Measurements from ENCODE around the gene CIAPIN1.
"Not testable (repeated sequence)": the region's sequence is repeated elsewhere in the genome, so short reads cannot be mapped to it uniquely, and the experiment has no call there.

Gene CIAPIN1

DNA sequence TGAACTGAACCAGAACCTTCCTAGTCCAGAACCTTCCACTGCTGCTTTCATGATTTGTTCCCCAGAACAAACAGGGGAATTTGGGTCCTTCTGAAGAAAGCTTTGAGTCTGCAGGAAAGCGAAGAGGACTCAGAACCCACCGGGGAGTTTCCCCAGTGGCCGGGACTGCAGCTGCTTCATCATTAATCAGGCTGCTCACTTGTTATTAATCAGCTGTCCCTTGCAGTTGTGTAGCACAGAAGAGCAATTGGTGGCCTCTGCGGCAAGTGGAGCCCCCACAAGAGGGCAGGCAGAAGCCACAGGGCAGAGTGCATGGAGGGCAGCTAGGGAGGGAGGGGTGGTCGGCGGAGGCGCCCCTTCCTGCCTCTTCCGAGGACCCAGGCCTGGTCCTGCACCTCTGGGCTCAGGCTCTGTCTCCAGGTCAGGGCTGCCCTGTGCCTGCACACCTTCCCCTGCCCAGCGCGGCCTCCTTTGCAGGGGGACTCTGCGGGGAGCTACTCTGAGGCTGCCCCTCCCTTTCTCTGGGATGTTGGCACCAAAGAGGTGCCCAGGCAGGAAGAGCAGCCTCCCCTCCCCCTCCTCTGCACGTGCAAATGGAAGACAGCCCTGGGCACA is 35.7 kb downstream of the CIAPIN1 start:
- H3K27ac ChIP-seq (ENCODE audit: low read length): no peak overlapping the region
- H3K36me3 ChIP-seq (ENCODE audit: control insufficient read depth, low read depth, low read length): no peaks in the 10 kb centered on the region
- no peak overlapping the region for H3K4me3 ChIP-seq (ENCODE audit: low read length)
- H3K9me3 ChIP-seq (ENCODE audit: control insufficient read depth, low read depth, low read length): no peaks in the 10 kb centered on the region
- H3K4me1 ChIP-seq (ENCODE audit: control insufficient read depth, low read depth, low read length): no peaks in the 10 kb centered on the region
- H3K9ac ChIP-seq (ENCODE audit: low read length): no peak overlapping the region
- H3K27me3 ChIP-seq (ENCODE audit: control insufficient read depth, insufficient read depth, low read length): no peaks in the 10 kb centered on the region

DNA sequence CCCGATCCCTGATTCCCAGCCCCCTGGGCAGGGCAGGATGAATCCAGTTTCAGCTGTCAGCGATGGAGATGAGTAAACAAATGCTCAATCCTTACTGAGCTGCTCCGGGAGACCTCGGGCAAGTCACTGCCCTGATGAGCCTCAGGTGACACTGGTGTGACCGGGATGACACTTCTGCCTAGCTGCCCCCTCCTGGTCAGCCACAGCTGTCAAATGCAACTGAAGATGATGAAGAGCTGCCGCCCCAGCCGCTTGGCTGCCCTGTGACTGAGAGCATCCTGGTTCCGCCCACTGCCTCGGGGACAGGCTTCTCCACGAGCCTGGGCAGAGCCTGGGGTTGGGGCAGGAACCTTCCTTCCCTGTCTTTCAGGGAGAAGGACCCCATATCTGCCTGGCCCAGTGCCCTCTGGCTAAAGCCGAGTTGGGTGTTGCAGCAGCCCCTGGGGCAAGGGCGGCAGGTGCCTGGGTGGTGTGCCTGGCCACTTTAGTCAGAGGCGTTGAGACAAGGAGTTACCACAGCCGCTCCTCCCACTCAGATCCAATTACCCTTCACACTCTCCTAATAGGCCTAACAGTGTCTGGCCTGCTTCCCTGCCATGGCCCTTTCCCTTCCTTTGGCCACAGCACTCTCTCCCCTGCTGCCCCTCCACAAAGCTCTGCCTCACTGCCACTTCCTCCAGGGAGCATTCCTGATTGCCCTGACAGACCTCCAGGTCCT is 37.2 kb downstream of the CIAPIN1 start:
- no peaks in the 10 kb centered on the region for H3K27me3 ChIP-seq (ENCODE audit: control insufficient read depth, insufficient read depth, low read length)

GRCh38 chr16:57409065-57409464 is 38.1 kb downstream of the CIAPIN1 start:
- H3K36me3 ChIP-seq (ENCODE audit: control insufficient read depth, low read depth, low read length): no peaks in the 10 kb centered on the region
- no peak overlapping the region for H3K27ac ChIP-seq (ENCODE audit: low read length)
- H3K4me3 ChIP-seq (ENCODE audit: low read length): no peak overlapping the region
- no peaks in the 10 kb centered on the region for H3K4me1 ChIP-seq (ENCODE audit: control insufficient read depth, low read depth, low read length)
- no peak overlapping the region for H3K9ac ChIP-seq (ENCODE audit: low read length)
- no peaks in the 10 kb centered on the region for H3K27me3 ChIP-seq (ENCODE audit: control insufficient read depth, insufficient read depth, low read length)
- H3K9me3 ChIP-seq (ENCODE audit: control insufficient read depth, low read depth, low read length): no peaks in the 10 kb centered on the region

More for the DNA sequence above, 37.2 kb downstream of the CIAPIN1 start:
- Histone ChIP-seq H3K27ac (ENCODE audit: low read length) (no peak overlapping the region), H3K4me3 (ENCODE audit: low read length) (no peak overlapping the region), H3K9ac (ENCODE audit: low read length) (no peak overlapping the region), H3K36me3 (ENCODE audit: control insufficient read depth, low read depth, low read length) (no peaks in the 10 kb centered on the region), H3K4me1 (ENCODE audit: control insufficient read depth, low read depth, low read length) (no peaks in the 10 kb centered on the region), H3K9me3 (ENCODE audit: control insufficient read depth, low read depth, low read length) (no peaks in the 10 kb centered on the region)

GRCh38 chr16:57407521-57408353 is 39.4 kb downstream of the CIAPIN1 start:
- no peaks in the 10 kb centered on the region for H3K27me3 ChIP-seq (ENCODE audit: control insufficient read depth, insufficient read depth, low read length)
- H3K36me3 ChIP-seq (ENCODE audit: control insufficient read depth, low read depth, low read length): no peaks in the 10 kb centered on the region
- H3K9ac ChIP-seq (ENCODE audit: low read length): no peak overlapping the region
- H3K27ac ChIP-seq (ENCODE audit: low read length): no peak overlapping the region
- no peaks in the 10 kb centered on the region for H3K9me3 ChIP-seq (ENCODE audit: control insufficient read depth, low read depth, low read length)
- H3K4me3 ChIP-seq (ENCODE audit: low read length): no peak overlapping the region
- H3K4me1 ChIP-seq (ENCODE audit: control insufficient read depth, low read depth, low read length): no peaks in the 10 kb centered on the region

DNA sequence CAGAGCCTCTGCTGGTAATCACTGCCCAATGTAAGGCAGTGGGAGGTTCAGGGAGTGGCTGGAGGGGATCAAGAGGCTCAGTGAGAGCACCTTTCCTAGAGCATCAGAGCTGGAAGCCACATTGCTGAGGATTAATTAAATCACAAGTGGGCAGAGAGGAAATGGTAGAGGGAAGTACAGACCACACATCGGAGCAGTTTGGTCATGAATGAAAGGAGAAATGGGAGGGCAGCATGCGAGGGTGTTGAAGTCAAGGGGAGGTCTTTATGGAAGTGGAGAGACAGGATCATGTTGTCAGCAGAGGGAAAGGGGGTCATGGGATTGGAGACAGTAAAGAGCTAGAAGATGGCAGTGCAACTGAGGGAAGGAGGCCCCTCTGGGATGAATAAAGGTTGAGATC is 40.3 kb downstream of the CIAPIN1 start:
- H3K9me3 ChIP-seq (ENCODE audit: control insufficient read depth, low read depth, low read length): no peaks in the 10 kb centered on the region
- no peak overlapping the region for H3K27ac ChIP-seq (ENCODE audit: low read length)
- H3K9ac ChIP-seq (ENCODE audit: low read length): no peak overlapping the region
- no peak overlapping the region for H3K4me3 ChIP-seq (ENCODE audit: low read length)
- H3K27me3 ChIP-seq (ENCODE audit: control insufficient read depth, insufficient read depth, low read length): no peaks in the 10 kb centered on the region
- no peaks in the 10 kb centered on the region for H3K36me3 ChIP-seq (ENCODE audit: control insufficient read depth, low read depth, low read length)
- no peaks in the 10 kb centered on the region for H3K4me1 ChIP-seq (ENCODE audit: control insufficient read depth, low read depth, low read length)

- no peak overlapping the region for H3K9ac ChIP-seq (ENCODE audit: low read length)
- H3K27ac ChIP-seq (ENCODE audit: low read length): no peak overlapping the region
- H3K27me3 ChIP-seq (ENCODE audit: control insufficient read depth, insufficient read depth, low read length): no peaks in the 10 kb centered on the region
- no peaks in the 10 kb centered on the region for H3K4me1 ChIP-seq (ENCODE audit: control insufficient read depth, low read depth, low read length)
- H3K4me3 ChIP-seq (ENCODE audit: low read length): no peak overlapping the region
- H3K36me3 ChIP-seq (ENCODE audit: control insufficient read depth, low read depth, low read length): no peaks in the 10 kb centered on the region
- H3K9me3 ChIP-seq (ENCODE audit: control insufficient read depth, low read depth, low read length): no peaks in the 10 kb centered on the region
Observed at GRCh38 chr16:57405097-57405496, 42.1 kb downstream of the CIAPIN1 start.

- no peak within 1 kb of the TSS for H3K27ac ChIP-seq (ENCODE audit: low read length)
- H3K4me1 ChIP-seq (ENCODE audit: control insufficient read depth, low read depth, low read length): no peaks in the 10 kb centered on the region
- H3K36me3 ChIP-seq (ENCODE audit: control insufficient read depth, low read depth, low read length): no peaks in the 10 kb centered on the region
- H3K9ac ChIP-seq (ENCODE audit: low read length): no peak within 1 kb of the TSS
- no peaks in the 10 kb centered on the region for H3K27me3 ChIP-seq (ENCODE audit: control insufficient read depth, insufficient read depth, low read length)
- no peaks in the 10 kb centered on the region for H3K9me3 ChIP-seq (ENCODE audit: control insufficient read depth, low read depth, low read length)
- H3K4me3 ChIP-seq (ENCODE audit: low read length): no peak within 1 kb of the TSS
Observed at GRCh38 chr16:57403965-57404817, 43.0 kb downstream of the CIAPIN1 start, which contains the start of gene CCL17. TSS of gene CCL17 (plus strand) at chr16:57404767. CDS start at chr16:57413933, 9,166 bp downstream.

DNA sequence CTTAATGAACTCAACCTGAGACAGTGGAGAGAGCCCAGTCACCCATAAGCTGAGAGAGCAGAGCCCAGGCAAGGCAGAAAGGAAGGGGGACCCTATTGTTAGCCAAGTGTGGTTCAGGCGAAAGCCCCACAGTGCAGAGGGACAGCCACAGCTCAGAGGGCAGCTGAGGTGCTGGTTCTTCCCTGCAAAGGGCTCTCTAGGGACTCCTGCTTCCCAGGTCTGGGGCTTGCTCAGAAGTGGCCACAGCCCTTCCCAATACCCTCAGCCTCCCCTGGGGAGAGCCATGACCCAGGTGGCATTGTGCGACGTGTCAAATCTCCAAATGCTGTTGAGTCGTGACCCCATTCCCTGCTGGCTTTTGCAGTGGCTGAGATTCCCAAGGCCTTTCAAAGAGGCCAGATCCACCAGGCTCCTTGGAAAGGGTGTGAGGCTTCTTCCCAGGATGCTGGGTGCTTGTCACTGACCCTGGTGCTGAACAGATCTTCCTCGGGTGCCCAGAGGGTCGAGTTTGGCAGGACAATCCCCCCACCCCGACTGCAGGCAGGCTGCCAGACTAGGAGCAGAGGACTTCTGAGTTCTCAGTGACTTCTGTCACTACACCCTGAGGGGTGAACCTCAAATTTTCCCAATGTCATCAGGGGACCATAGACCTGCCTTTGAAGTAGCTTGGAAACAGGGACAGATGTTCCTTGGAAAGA is 45.1 kb downstream of the CIAPIN1 start:
- no peaks in the 10 kb centered on the region for H3K9me3 ChIP-seq (ENCODE audit: control insufficient read depth, low read depth, low read length)
- no peaks in the 10 kb centered on the region for H3K27me3 ChIP-seq (ENCODE audit: control insufficient read depth, insufficient read depth, low read length)
- no peak overlapping the region for H3K9ac ChIP-seq (ENCODE audit: low read length)
- H3K4me3 ChIP-seq (ENCODE audit: low read length): no peak overlapping the region
- no peaks in the 10 kb centered on the region for H3K4me1 ChIP-seq (ENCODE audit: control insufficient read depth, low read depth, low read length)
- H3K36me3 ChIP-seq (ENCODE audit: control insufficient read depth, low read depth, low read length): no peaks in the 10 kb centered on the region
- no peak overlapping the region for H3K27ac ChIP-seq (ENCODE audit: low read length)

DNA sequence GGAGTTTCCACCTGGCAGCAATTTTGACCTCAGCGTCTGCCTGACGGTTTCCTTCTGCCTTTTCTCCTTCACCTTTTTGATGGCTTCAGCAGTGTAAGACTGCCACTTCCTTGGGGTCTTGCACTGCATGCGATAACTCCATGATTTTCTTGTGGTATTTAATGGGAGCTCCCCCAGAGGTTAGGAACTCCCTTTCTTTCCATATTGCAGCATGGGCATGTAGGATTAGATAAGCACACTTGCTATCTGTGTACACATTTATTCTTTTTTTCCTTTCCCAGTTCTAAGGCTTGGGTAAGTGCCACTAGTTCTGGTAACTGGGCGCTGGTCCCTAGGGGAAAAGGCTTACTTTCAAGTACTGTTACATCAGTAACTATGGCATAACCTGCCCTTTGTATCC is 49.7 kb downstream of the CIAPIN1 start:
- not testable (repeated sequence) for H3K27me3 ChIP-seq (ENCODE audit: control insufficient read depth, insufficient read depth, low read length); H3K36me3 ChIP-seq (ENCODE audit: control insufficient read depth, low read depth, low read length); H3K9ac ChIP-seq (ENCODE audit: low read length); H3K27ac ChIP-seq (ENCODE audit: low read length); H3K9me3 ChIP-seq (ENCODE audit: control insufficient read depth, low read depth, low read length); H3K4me1 ChIP-seq (ENCODE audit: control insufficient read depth, low read depth, low read length); H3K4me3 ChIP-seq (ENCODE audit: low read length)

DNA sequence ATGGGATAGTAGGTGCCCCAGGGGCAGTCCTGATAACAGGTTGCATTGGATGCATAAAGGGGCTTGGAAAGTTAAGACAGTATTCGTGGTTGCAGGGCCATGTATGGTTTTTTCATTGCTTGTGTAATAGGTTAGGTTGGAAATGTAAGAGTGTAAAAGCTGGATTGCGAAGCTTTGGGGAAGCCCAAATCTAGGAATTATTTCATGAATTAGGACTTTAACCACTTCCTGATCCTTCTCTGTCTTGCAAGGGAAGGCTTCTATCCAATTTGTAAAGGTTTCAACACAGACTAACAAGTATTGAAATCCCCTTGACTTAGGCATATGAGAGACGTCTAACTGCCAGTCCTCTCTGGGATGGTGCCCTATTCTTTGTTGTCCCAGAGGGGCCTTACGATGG is 50.4 kb downstream of the CIAPIN1 start:
- Histone ChIP-seq H3K4me3 (ENCODE audit: low read length) (no peak overlapping the region), H3K36me3 (ENCODE audit: control insufficient read depth, low read depth, low read length) (no peaks in the 10 kb centered on the region), H3K9me3 (ENCODE audit: control insufficient read depth, low read depth, low read length) (no peaks in the 10 kb centered on the region), H3K27me3 (ENCODE audit: control insufficient read depth, insufficient read depth, low read length) (no peaks in the 10 kb centered on the region), H3K4me1 (ENCODE audit: control insufficient read depth, low read depth, low read length) (no peaks in the 10 kb centered on the region), H3K27ac (ENCODE audit: low read length) (no peak overlapping the region), H3K9ac (ENCODE audit: low read length) (no peak overlapping the region)

Data from iPS-18a (cell line).